GM18499 (cell line): ENCODE measurements around the gene SLC16A5.
"Not testable (repeated sequence)": the region's sequence is repeated elsewhere in the genome, so short reads cannot be mapped to it uniquely, and the experiment has no call there.

Experiments used
- ATAC-seq: cut with Tn5 transposase; IDR thresholded peaks from one replicate; pipeline ENCODE4 v1.9.1; 2021; ENCODE audit warnings: moderate number of reproducible peaks; ENCODE audit not compliant: insufficient read depth, unreplicated experiment

Gene SLC16A5

GRCh38 chr17:75108193-75108592 is 20.4 kb downstream of the SLC16A5 start:
- ATAC-seq = no peak

DNA sequence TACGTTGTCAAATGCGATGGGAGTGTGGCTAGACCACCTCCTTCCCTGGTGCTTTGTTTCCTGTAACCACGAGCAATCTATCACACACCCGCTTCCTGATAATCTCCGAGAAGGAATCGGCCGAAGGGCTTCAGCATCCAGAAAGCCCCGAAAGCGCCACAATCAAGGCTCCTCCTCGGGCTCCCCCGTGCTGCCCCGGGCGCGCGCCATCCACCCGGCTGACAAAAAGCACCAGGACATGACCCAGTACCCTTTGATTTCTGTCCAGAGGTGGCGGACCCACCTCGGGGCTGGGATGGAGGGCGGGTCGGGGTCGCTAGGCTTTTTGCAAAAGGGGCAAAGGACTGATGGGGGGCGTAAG is 21.3 kb downstream of the SLC16A5 start:
- ATAC-seq = no peak

- ATAC-seq = no peak
These were observed 21.9 kb downstream of the SLC16A5 start, which contains the start of gene ARMC7 for GRCh38 chr17:75109407-75110233. Gene ARMC7 (plus strand): TSS chr17:75109969. CDS start chr17:75110289, 320 bp downstream.

DNA sequence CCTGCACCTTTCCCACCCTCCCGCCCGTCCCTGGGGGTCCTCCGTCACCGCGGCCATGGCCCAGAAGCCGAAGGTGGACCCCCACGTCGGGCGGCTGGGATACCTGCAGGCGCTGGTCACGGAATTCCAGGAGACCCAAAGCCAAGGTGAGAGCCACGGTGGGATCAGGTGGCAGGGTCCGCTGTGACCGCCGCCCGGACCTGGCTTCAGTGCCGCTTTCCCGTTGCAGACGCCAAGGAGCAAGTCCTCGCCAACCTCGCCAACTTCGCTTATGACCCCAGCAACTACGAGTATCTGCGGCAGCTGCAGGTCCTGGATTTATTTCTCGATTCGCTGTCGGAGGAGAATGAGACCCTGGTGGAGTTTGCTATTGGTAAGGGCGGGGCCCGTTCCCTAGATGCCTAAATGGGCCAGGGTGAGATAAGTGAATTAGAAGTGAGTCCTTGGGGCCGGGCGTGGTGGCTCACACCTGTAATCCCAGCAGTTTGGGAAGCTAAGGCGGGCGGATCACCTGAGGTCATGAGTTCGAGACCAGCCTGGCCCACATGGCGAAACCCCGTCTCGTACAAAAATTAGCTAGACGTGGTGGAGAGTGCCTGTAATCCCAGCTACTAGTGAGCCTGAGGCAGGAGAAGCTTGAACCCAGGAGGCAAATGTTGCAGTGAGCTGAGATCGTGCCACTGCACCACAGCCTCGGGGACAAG is 22.6 kb downstream of the SLC16A5 start:
- no peak for ATAC-seq

- ATAC-seq = no peak
These were observed 24.1 kb downstream of the SLC16A5 start for GRCh38 chr17:75111777-75112335.

GRCh38 chr17:75113798-75114551 is 26.2 kb downstream of the SLC16A5 start:
- ATAC-seq = no peak

DNA sequence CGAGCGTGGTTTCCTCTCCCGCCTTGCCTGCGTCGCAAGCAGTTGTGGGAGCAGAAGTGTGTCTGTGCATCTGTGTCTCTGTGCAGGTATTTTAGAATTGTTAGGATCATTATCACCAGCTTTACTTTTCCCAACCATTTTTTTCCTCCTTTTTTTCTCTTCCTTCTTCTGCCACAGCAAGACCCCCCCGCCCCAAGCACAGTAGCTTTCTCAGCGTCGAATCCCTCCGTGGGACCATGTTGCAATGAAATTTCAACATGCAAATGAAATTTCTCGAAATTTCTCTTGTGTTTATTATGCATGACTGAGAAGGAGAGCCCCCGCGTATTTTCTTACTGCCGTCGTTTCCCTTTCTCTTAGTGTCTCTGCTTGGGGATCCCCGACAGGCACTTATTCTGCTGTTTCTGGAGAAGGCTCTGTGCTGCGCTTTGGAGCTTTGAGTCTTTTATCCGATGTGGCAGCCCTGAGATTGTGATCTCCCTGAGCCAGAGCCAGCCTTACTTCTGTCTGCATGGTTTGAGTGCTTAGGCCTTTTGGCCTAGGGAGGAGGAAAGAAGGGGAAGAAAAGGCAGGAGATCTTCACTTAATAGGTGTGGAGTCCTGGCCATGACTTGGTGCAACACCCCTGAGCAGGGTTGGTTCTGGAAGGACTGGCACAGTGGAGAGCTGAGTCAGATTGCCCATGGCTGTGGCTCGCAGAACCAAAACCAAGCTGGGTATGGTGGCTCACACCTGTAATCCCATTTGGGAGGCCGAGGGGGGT is 27.0 kb downstream of the SLC16A5 start:
- ATAC-seq = no peak

DNA sequence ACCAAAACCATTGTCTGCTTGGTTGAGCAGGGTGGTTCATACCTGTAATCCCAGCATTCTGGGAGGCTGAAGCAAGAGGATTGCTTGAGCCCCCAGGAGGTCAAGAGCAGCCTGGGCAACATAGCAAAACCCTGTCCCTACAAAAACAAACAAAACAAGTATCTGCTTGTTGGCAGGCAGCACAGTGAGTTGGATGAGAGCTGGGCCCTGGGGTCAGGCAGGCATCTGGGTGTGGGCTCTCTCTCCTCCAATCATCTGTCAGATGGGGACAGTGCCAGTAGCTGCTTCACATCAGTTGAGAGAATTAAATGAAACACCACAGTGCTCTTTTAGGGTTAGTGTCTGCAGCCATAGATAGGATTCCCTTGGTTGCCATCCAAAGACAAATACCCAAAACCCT is 27.8 kb downstream of the SLC16A5 start:
- no peak for ATAC-seq

- no peak for ATAC-seq
These were observed 29.0 kb downstream of the SLC16A5 start for GRCh38 chr17:75116737-75117136.

GRCh38 chr17:75118307-75118706 is 30.6 kb downstream of the SLC16A5 start:
- ATAC-seq = no peak

DNA sequence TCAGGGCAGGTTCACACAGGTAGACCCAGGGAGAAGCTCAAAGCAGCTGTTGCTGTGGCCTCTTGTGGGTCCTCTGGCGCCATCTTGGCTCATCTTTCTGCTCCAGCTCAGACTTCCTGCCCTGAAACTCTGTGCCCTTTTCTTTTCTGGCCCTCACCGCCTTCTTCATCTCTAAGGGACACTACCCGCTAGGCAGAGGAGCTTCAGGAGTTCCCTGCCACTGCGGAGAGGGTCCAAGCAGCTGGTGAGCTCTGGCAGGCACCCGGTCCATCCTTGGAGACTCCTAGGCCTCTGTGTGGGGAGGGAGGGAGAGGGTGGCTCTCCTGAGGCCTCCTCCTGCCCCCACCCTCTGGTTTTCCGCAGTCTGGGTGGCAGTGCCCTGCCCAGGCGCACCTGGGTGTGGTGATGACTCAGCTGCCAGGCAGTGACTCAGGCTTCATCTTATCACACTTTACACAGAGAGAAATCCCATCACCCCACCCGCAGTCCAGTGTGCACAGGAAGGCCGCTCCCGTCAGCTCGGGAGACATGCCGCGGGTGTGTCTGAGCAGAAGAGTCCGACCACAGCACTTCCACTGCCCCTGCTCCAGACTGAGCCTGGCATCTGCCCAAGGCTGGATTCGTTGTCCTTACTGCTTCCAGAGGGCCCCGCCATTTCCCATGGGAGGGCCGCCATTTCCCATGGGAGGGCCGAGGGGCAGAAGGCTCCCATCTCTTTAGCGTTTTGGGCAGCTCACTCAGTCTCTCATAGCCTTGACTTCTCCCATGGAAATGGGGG is 36.5 kb downstream of the SLC16A5 start:
- ATAC-seq = no peak

DNA sequence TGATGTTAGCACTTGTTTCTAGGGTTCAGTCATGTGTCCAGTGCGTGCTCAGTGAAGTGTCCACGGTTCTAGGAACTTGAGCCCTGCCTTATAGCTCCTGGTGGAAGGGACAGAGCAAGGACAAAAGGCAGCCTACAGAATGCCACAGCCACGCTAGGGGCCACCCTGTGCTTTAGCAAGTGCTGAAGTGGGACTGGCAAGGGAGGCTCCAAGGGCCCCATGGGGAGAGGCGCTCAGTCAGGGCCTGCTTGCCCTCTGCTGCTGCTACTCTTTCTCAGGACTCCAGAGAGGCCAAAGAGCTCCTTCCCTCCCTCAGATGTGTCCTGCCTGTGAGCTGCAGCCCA is 37.0 kb downstream of the SLC16A5 start:
- no peak for ATAC-seq

GRCh38 chr17:75125984-75126383 is 38.2 kb downstream of the SLC16A5 start:
- ATAC-seq = no peak

GRCh38 chr17:75126954-75127353 is 39.2 kb downstream of the SLC16A5 start:
- no peak for ATAC-seq

- ATAC-seq = not testable (repeated sequence)
These were observed 40.2 kb downstream of the SLC16A5 start for GRCh38 chr17:75127936-75128335.

GRCh38 chr17:75128694-75129505 is 41.1 kb downstream of the SLC16A5 start:
- no peak for ATAC-seq

DNA sequence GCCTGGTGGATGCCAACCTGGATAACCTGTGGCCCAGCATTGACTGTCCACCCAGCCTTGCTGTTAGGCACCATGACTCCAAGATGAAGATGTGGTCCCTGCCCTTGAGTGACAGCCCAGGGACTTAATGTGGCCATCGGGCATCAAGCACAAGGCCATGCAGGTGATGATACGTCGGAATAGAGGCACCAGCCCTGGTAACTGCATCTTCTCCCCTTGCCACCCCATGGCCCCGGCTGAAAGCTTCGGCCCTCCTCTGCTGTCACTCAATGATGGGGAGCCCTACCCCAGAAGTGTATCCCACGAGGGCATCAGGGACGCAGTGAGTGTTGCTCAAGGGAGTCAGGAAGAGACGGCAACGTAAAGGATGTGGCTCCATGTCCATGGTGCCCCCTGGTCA is 41.8 kb downstream of the SLC16A5 start:
- ATAC-seq = no peak

DNA sequence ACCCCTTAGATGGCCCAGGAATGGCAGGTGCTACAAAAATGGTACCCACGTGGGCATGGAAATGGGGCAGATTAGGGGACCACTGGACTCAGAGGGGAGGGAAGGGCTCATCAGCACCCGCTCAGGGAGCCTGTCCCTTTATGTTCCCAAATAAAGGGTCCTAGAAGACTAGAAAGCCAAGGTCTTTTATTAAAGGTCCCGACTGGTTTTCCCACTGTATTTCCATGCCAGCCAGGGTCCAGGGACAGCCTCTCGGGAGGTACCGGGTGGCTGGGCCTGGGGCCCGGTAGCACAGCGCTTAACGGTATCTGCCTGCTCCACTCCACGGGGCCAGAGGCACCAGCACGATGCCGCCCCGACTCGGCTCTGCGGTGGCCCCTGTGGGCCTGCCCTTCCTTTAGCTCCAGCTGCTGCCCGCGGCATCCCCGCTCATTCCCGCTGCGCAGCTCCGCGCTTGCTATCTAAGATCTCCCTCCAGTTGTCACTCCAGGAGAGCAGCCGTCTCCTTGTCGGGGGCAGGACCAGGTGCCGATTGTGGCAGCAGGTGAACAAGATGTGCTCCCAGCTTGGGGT is 42.4 kb downstream of the SLC16A5 start:
- ATAC-seq = no peak
